Liver (tissue), 9 donors: ENCODE results near the gene ADAMTS2. TPM values are rescaled to one million over a fixed set of nuclear protein-coding genes. Genes with fewer than 3 reads are reported as not detected.

ENCODE experiments used
- DNase-seq: peaks from one replicate; pipeline ENCODE4 v3.0.0-alpha.2; 2017; ENCODE audit warnings: low spot score
- H3K27ac ChIP-seq, 2 donors: one replicate each; pipeline ENCODE4 v1.7.0; 2013; ENCODE audit warnings: inconsistent platforms in 2 of 2, low read length in 2 of 2, control low read depth in 1 of 2, low read depth in 1 of 2, mild to moderate bottlenecking in 1 of 2
- H3K27me3 ChIP-seq, 4 donors: one replicate each; pipeline versions ENCODE4 v1.6.1 to v1.7.0; 2013; ENCODE audit warnings: low read length in 3 of 4, inconsistent platforms in 1 of 4, mild to moderate bottlenecking in 1 of 4, moderate library complexity in 1 of 4; ENCODE audit not compliant: control insufficient read depth in 4 of 4, insufficient read depth in 4 of 4
- H3K36me3 ChIP-seq, 4 donors: one replicate each; pipeline versions ENCODE4 v1.6.1 to v1.7.0; 2013; ENCODE audit warnings: low read length in 3 of 4, mild to moderate bottlenecking in 3 of 4, low read depth in 1 of 4, moderate library complexity in 1 of 4; ENCODE audit not compliant: control insufficient read depth in 4 of 4, insufficient read depth in 3 of 4
- H3K4me1 ChIP-seq, 4 donors: one replicate each; pipeline versions ENCODE4 v1.6.1 to v1.7.0; 2013; ENCODE audit warnings: low read length in 3 of 4, mild to moderate bottlenecking in 3 of 4, moderate library complexity in 1 of 4; ENCODE audit not compliant: control insufficient read depth in 4 of 4, insufficient read depth in 4 of 4
- H3K4me3 ChIP-seq, 3 donors: one replicate each; pipeline versions ENCODE4 v1.6.1 to v1.7.0; 2013; ENCODE audit warnings: low read length in 3 of 3, control low read depth in 1 of 3, low read depth in 1 of 3, mild to moderate bottlenecking in 1 of 3
- H3K9ac ChIP-seq, 2 donors: one replicate each; pipeline ENCODE4 v1.7.0; 2013; ENCODE audit warnings: low read length in 2 of 2, mild to moderate bottlenecking in 2 of 2, moderate library complexity in 2 of 2, control low read depth in 1 of 2, low read depth in 1 of 2
- H3K9me3 ChIP-seq, 4 donors: one replicate each; pipeline versions ENCODE4 v1.6.1 to v1.7.0; 2013; ENCODE audit warnings: low read length in 3 of 4; ENCODE audit not compliant: control insufficient read depth in 4 of 4
- ATF3 ChIP-seq: IDR thresholded peaks from 2 replicates; pipeline ENCODE4 v1.6.1; 2016; ENCODE audit warnings: antibody characterized with exemption
- EGR1 ChIP-seq, 2 donors: IDR thresholded peaks; 2 replicates each; pipeline ENCODE4 v1.6.1; 2016 to 2018; ENCODE audit warnings: antibody characterized with exemption in 2 of 2, low read depth in 2 of 2
- GABPA ChIP-seq, 2 donors: IDR thresholded peaks in 1 of 2; conservative IDR thresholded peaks in 1 of 2; 2 replicates each; pipeline ENCODE4 v1.6.1; 2016; ENCODE audit warnings: antibody characterized with exemption in 2 of 2, mild to moderate bottlenecking in 1 of 2, moderate library complexity in 1 of 2
- HNF4A ChIP-seq, 2 donors: conservative IDR thresholded peaks; 2 replicates each; pipeline ENCODE4 v1.6.1; 2016; ENCODE audit warnings: antibody characterized with exemption in 2 of 2, mild to moderate bottlenecking in 2 of 2
- HNF4G ChIP-seq: IDR thresholded peaks from 2 replicates; pipeline ENCODE4 v1.6.1; 2016; ENCODE audit warnings: antibody characterized with exemption
- JUND ChIP-seq, 2 donors: IDR thresholded peaks; 2 replicates each; pipeline ENCODE4 v1.6.1; 2016; ENCODE audit warnings: antibody characterized with exemption in 2 of 2
- MAX ChIP-seq: IDR thresholded peaks from 2 replicates; pipeline ENCODE4 v1.6.1; 2016; ENCODE audit warnings: antibody characterized with exemption
- NR2F2 ChIP-seq: IDR thresholded peaks from 2 replicates; pipeline ENCODE4 v1.6.1; 2016; ENCODE audit warnings: antibody characterized with exemption
- RAD21 ChIP-seq, 2 donors: IDR thresholded peaks; 2 replicates each; pipeline ENCODE4 v1.6.1; 2016; ENCODE audit warnings: antibody characterized with exemption in 2 of 2, mild to moderate bottlenecking in 2 of 2
- REST ChIP-seq: IDR thresholded peaks from 2 replicates; pipeline ENCODE4 v1.6.1; 2016; ENCODE audit warnings: antibody characterized with exemption, mild to moderate bottlenecking
- RXRA ChIP-seq, 2 donors: IDR thresholded peaks; 2 replicates each; pipeline ENCODE4 v1.6.1; 2017 to 2018; ENCODE audit warnings: antibody characterized with exemption in 2 of 2, mild to moderate bottlenecking in 1 of 2
- SP1 ChIP-seq: IDR thresholded peaks from 2 replicates; pipeline ENCODE4 v1.6.1; 2018; ENCODE audit warnings: antibody characterized with exemption, mild to moderate bottlenecking
- TAF1 ChIP-seq: conservative IDR thresholded peaks from 2 replicates; pipeline ENCODE4 v1.6.1; 2016; ENCODE audit warnings: antibody characterized with exemption, mild to moderate bottlenecking
- YY1 ChIP-seq: IDR thresholded peaks from 2 replicates; pipeline ENCODE4 v1.6.1; 2016; ENCODE audit warnings: antibody characterized with exemption, mild to moderate bottlenecking
- ZBTB33 ChIP-seq: IDR thresholded peaks from 2 replicates; pipeline ENCODE4 v1.6.1; 2016; ENCODE audit warnings: antibody characterized with exemption
- WGBS: extraction: QIAGEN DNeasy Blood & Tissue Kit; methylation state at CpG from one replicate; pipeline ENCODE4 v1.1.7; 2013; 5-methylcytosine and 5-hydroxymethylcytosine counted together
- polyA plus RNA-seq, 2 donors: library from polyadenylated mRNA; stranded (reverse) in 1 of 2; unstranded in 1 of 2; fragments of 200-250 nt in 1 of 2; fragments of >200 nt in 1 of 2; fragmentation: Nextera tagmentation in 1 of 2; extraction: Ambion mirVana in 1 of 2; gene quantifications; one replicate each; pipeline versions ENCODE4 v1.2.1 to v1.2.3, GENCODE V29; 2013 to 2015
- total RNA-seq, 2 donors: library from RNA; depleted of rRNA; stranded (reverse); fragments of >200 nt; gene quantifications; one replicate each; pipeline ENCODE4 v1.2.3, GENCODE V29; 2014
- donor health status: healthy.
- donor health status: healthy.
- donor health status: healthy.
- donor health status: healthy.
- donor health status: healthy.

The ADAMTS2 gene
- total and polyA plus RNA-seq, 4 donors: 2.7 to 24.3 (median 12.0) TPM

GRCh38 chr5:179201986-179202385, 143.3 kb downstream of the ADAMTS2 start:
- TF ChIP-seq SP1: no peak
- no peak for TF ChIP-seq JUND (IDR thresholded peaks at IDR 0.05)
- no peak for TF ChIP-seq RAD21 (IDR thresholded peaks at IDR 0.05)
- no peak for TF ChIP-seq YY1
- DNase-seq: no peak
- 81% methylated on average over 16 of the region's 16 CpGs for WGBS
- no peak overlapping the region for H3K9ac ChIP-seq
- H3K36me3 ChIP-seq: no peaks in the 10 kb centered on the region
- H3K27ac ChIP-seq: no peak overlapping the region
- H3K4me1 ChIP-seq: no peaks in the 10 kb centered on the region
- no peaks in the 10 kb centered on the region for H3K9me3 ChIP-seq
- H3K4me3 ChIP-seq: no peak overlapping the region
- H3K27me3 ChIP-seq: no peaks in the 10 kb centered on the region

- no peak overlapping the region for H3K4me3 ChIP-seq
- WGBS: 85% methylated on average over 11 of the region's 11 CpGs
- peaks cover 0 to 4% (median 0%) of the 10 kb centered on the region in 4 donors for H3K4me1 ChIP-seq
- no peak overlapping the region for H3K9ac ChIP-seq
- no peaks in the 10 kb centered on the region for H3K27me3 ChIP-seq
- DNase-seq: no peak
- H3K27ac ChIP-seq: no peak overlapping the region
- H3K36me3 ChIP-seq: no peaks in the 10 kb centered on the region
- H3K9me3 ChIP-seq: no peaks in the 10 kb centered on the region
- no peak for TF ChIP-seq ZBTB33
- TF ChIP-seq YY1: no peak
- TF ChIP-seq TAF1: no peak
- TF ChIP-seq EGR1 (IDR thresholded peaks at IDR 0.05; ENCODE audit: low read depth in 2 of 2): no peak
- no peak for TF ChIP-seq GABPA (IDR thresholded peaks at IDR 0.05 in 1 of 2, conservative IDR thresholded peaks at IDR 0.05 in 1 of 2)
- no peak for TF ChIP-seq JUND (IDR thresholded peaks at IDR 0.05)
- TF ChIP-seq RXRA (IDR thresholded peaks at IDR 0.05): no peak
- no peak for TF ChIP-seq MAX
- no peak for TF ChIP-seq REST
- TF ChIP-seq HNF4A (conservative IDR thresholded peaks at IDR 0.05): no peak
- no peak for TF ChIP-seq ATF3
- TF ChIP-seq NR2F2: no peak
- no peak for TF ChIP-seq HNF4G
- TF ChIP-seq RAD21 (IDR thresholded peaks at IDR 0.05): no peak
Measured at GRCh38 chr5:179199246-179199645, 146.0 kb downstream of the ADAMTS2 start.
